Measurements from ENCODE around the gene DYRK3.

Gene DYRK3

DNA sequence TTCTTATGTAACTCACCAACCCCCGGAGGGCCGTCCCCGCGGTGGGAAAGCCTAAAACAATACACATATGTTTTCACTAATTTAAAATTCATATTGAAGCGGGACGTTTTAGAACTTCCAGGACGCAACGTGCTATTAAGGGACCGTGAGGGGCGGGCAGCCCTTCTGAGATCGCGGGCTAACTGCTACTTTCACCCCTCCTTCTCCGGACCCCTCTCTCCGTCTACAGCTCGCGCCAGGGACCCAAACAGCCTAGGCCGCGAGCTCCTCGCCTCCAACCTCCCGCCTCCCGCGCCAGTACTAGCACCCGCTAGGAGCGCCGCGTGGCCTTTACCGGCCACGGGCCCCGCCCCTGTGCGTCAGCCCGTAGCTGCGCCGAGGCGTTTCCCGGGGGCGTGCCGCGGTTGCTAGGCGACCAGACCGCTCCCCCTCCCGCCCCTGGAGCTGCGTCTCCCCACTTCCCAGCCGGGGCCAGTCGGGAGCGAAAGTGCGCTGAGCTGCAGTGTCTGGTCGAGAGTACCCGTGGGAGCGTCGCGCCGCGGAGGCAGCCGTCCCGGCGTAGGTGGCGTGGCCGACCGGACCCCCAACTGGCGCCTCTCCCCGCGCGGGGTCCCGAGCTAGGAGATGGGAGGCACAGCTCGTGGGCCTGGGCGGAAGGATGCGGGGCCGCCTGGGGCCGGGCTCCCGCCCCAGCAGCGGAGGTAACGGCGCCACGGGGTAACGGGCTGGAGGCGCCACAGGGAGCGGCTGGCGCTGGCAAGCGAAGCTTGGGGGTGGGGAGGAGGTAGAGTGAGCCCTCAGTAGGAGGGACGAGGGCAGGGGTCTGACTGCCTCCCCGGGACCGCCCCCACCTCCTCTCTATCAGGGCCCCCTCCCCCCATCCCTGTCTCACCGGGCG is at the start of gene DYRK3:
TSS of gene DYRK3 (plus strand) at position 457 of the 898 bp plus-strand sequence. CDS start at position 625, 168 bp downstream.
- peak within 1 kb of the TSS; percentile 74 to 90 for H3K4me3 ChIP-seq (replicated peaks in 1 of 2; ENCODE audit: low read depth in 2 of 2, low read length in 2 of 2)

DNA sequence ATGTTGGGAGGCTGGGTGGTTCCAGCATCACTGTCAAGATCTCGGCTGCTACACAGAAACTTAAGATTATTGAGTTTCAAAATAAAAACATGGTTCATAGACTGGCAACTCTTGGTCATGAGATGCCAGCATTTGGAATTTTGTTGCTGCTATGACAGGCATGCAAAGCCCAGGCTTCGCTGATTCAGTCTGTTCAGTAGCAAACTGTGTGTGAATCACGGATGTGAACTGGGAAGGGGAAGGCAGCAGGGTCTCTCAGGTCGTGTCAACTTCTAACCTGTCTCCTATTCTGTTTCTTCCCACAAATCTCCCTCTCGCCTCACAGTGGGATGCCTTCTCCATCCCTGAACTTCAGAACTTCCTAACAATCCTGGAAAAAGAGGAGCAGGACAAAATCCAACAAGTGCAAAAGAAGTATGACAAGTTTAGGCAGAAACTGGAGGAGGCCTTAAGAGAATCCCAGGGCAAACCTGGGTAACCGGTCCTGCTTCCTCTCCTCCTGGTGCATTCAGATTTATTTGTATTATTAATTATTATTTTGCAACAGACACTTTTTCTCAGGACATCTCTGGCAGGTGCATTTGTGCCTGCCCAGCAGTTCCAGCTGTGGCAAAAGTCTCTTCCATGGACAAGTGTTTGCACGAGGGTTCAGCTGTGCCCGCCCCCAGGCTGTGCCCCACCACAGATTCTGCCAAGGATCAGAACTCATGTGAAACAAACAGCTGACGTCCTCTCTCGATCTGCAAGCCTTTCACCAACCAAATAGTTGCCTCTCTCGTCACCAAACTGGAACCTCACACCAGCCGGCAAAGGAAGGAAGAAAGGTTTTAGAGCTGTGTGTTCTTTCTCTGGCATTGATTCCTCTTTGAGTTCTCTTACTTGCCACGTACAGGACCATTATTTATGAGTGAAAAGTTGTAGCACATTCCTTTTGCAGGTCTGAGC is 48.6 kb upstream of the DYRK3 start:
- no peak overlapping the region for H3K4me3 ChIP-seq (replicated peaks in 1 of 2; ENCODE audit: low read depth in 2 of 2, low read length in 2 of 2)
- TF ChIP-seq, protein P1, sequence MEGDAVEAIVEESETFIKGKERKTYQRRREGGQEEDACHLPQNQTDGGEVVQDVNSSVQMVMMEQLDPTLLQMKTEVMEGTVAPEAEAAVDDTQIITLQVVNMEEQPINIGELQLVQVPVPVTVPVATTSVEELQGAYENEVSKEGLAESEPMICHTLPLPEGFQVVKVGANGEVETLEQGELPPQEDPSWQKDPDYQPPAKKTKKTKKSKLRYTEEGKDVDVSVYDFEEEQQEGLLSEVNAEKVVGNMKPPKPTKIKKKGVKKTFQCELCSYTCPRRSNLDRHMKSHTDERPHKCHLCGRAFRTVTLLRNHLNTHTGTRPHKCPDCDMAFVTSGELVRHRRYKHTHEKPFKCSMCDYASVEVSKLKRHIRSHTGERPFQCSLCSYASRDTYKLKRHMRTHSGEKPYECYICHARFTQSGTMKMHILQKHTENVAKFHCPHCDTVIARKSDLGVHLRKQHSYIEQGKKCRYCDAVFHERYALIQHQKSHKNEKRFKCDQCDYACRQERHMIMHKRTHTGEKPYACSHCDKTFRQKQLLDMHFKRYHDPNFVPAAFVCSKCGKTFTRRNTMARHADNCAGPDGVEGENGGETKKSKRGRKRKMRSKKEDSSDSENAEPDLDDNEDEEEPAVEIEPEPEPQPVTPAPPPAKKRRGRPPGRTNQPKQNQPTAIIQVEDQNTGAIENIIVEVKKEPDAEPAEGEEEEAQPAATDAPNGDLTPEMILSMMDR (IDR thresholded peaks at IDR 0.05; ENCODE audit: low read depth, low read length) = no peak
- no peak for DNase-seq (ENCODE audit: low read depth in 2 of 2)

More for the DNA sequence above, at the start of gene DYRK3:
- TF ChIP-seq, protein P1 (IDR thresholded peaks at IDR 0.05; ENCODE audit: low read depth, low read length) = no peak
- peak; percentile 93 to 96 for DNase-seq (ENCODE audit: low read depth in 2 of 2)

DNA sequence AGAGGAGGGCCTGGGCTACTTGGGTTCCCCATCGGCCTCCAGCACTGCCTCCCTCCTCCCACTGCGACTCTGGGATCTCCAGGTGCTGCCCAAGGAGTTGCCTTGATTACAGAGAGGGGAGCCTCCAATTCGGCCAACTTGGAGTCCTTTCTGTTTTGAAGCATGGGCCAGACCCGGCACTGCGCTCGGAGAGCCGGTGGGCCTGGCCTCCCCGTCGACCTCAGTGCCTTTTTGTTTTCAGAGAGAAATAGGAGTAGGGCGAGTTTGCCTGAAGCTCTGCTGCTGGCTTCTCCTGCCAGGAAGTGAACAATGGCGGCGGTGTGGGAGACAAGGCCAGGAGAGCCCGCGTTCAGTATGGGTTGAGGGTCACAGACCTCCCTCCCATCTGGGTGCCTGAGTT is 47.4 kb upstream of the DYRK3 start:
- DNase-seq (ENCODE audit: low read depth in 2 of 2) = no peak
- TF ChIP-seq, protein P1 (IDR thresholded peaks at IDR 0.05; ENCODE audit: low read depth, low read length) = no peak

DNA sequence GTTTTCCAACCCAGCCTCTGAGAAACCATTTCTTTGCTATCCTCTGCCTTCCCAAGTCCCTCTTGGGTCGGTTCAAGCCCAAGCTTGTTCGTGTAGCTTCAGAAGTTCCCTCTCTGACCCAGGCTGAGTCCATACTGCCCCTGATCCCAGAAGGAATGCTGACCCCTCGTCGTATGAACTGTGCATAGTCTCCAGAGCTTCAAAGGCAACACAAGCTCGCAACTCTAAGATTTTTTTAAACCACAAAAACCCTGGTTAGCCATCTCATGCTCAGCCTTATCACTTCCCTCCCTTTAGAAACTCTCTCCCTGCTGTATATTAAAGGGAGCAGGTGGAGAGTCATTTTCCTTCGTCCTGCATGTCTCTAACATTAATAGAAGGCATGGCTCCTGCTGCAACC is 46.8 kb upstream of the DYRK3 start:
- no peak overlapping the region for H3K4me3 ChIP-seq (replicated peaks in 1 of 2; ENCODE audit: low read depth in 2 of 2, low read length in 2 of 2)
- DNase-seq (ENCODE audit: low read depth in 2 of 2) = no peak
- TF ChIP-seq, protein P1 (IDR thresholded peaks at IDR 0.05; ENCODE audit: low read depth, low read length) = no peak

More for the DNA sequence above, 47.4 kb upstream of the DYRK3 start:
- H3K4me3 ChIP-seq (replicated peaks in 1 of 2; ENCODE audit: low read depth in 2 of 2, low read length in 2 of 2) = no peak overlapping the region

DNA sequence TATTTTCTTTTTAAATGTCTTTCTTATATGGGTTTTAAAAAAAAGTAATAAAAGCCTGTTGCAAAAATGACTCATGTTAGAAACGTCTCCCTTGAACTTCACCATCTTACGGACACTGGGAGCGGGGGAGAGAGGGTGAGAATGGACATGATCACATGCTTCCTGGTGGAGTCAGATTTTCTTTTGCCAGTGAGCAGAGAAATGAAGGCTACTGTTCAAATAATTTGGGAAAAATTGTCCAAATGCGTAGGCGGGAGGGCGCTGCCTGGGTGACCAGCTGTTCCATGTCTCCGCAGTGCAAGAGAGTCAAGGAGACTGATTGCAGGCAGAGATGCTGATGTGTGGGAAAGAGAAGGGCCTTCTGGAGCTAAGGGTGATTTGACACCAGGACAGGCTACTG is 46.1 kb upstream of the DYRK3 start:
- H3K4me3 ChIP-seq (replicated peaks in 1 of 2; ENCODE audit: low read depth in 2 of 2, low read length in 2 of 2) = no peak overlapping the region
- DNase-seq (ENCODE audit: low read depth in 2 of 2) = peak; percentile 94 to 96
- TF ChIP-seq, protein P1 (IDR thresholded peaks at IDR 0.05; ENCODE audit: low read depth, low read length) = no peak

DNA sequence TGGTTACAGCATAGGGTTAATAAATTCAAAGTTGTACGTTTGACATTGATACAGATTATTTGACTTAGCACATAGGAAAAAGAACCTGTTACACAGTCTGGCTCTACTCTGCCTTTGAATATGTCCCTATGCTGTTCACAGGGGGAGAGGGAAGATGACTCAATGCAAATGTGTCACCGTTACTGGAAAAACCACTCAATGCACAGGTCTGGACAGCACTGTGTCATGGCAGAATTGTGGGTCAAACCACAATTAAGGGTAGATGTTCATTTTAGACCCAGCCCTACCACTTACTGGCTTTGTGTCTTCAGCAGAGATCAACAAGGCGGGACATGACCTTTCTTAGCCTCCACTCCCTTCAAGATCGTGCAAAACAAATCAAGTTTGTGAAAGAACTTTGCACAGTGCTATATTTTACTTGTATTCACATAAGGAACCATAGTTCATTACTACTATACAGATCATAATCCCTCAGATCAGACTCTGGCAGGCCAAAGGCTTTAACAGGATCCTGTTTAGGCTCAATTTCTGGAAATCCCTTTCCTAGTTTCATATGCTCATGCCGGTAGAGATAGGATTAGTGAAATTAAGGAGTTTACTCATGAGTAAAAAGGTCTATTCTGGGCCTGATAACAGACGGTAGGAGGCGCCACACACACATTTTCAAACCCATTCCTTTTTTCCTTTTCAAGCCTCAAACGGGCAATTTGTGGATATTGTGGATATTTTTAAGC is 45.1 kb upstream of the DYRK3 start:
- no peak overlapping the region for H3K4me3 ChIP-seq (replicated peaks in 1 of 2; ENCODE audit: low read depth in 2 of 2, low read length in 2 of 2)
- DNase-seq (ENCODE audit: low read depth in 2 of 2) = peak; percentile 27 to 82
- TF ChIP-seq, protein P1 (IDR thresholded peaks at IDR 0.05; ENCODE audit: low read depth, low read length) = peak; percentile 38
